Measurements from ENCODE around the gene DNAH14.
"Not testable (repeated sequence)": the region's sequence is repeated elsewhere in the genome, so short reads cannot be mapped to it uniquely, and the experiment has no call there.

Gene DNAH14

GRCh38 chr1:224922404-224923164 is 6.9 kb upstream of the DNAH14 start:
- TF ChIP-seq CTCF (IDR thresholded peaks at IDR 0.05; ENCODE audit: extremely low read depth, missing control alignments), result peak; percentile 16
- DNase-seq (ENCODE audit: low spot score), result peak; percentile 60

- no peak for DNase-seq (ENCODE audit: low spot score)
- TF ChIP-seq CTCF (IDR thresholded peaks at IDR 0.05; ENCODE audit: extremely low read depth, missing control alignments), result no peak
These were observed 5.7 kb upstream of the DNAH14 start for GRCh38 chr1:224923726-224924125.

- not testable (repeated sequence) for DNase-seq (ENCODE audit: low spot score)
These were observed 1.8 kb upstream of the DNAH14 start for GRCh38 chr1:224927631-224928030.

- no peak for DNase-seq (ENCODE audit: low spot score)
- TF ChIP-seq CTCF (IDR thresholded peaks at IDR 0.05; ENCODE audit: extremely low read depth, missing control alignments), result no peak
These were observed 569 bp upstream of the DNAH14 start for GRCh38 chr1:224928906-224929305.

- no peak for TF ChIP-seq CTCF (IDR thresholded peaks at IDR 0.05; ENCODE audit: extremely low read depth, missing control alignments)
These were observed 2.1 kb downstream of the DNAH14 start for GRCh38 chr1:224931605-224932004.

GRCh38 chr1:224932607-224933249 is 3.3 kb downstream of the DNAH14 start:
- DNase-seq (ENCODE audit: low spot score), result no peak

More at GRCh38 chr1:224931605-224932004, 2.1 kb downstream of the DNAH14 start:
- DNase-seq (ENCODE audit: low spot score), result no peak

GRCh38 chr1:224933584-224933983 is 4.1 kb downstream of the DNAH14 start:
- no peak for DNase-seq (ENCODE audit: low spot score)
- no peak for TF ChIP-seq CTCF (IDR thresholded peaks at IDR 0.05; ENCODE audit: extremely low read depth, missing control alignments)

More at GRCh38 chr1:224932607-224933249, 3.3 kb downstream of the DNAH14 start:
- no peak for TF ChIP-seq CTCF (IDR thresholded peaks at IDR 0.05; ENCODE audit: extremely low read depth, missing control alignments)

Measured in GM20000 (cell line).